Activated B cell treated with CpG ODN at 0.5 μM for 24 hours (primary cell): ENCODE measurements around the gene NWD2. TPM values are rescaled to one million over a fixed set of nuclear protein-coding genes. Genes with fewer than 3 reads are reported as not detected.

Source experiments
- ATAC-seq: fragments of 200-7000 bp; cut with Tn5 transposase; one replicate; pipeline ENCODE4 v1.10.0; 2021; ENCODE audit warnings: low read depth, mild to moderate bottlenecking, moderate library complexity
- CTCF ChIA-PET: fragments of 350-600 bp; sonication (Branson Sonifier 250); formaldehyde crosslinking; loops from one replicate; lab custom pipeline; 2021; ENCODE audit warnings: antibody characterized with exemption; lab: Charles Lee
- POLR2A ChIA-PET: fragments of 350-600 bp; sonication (Branson Sonifier 250); formaldehyde crosslinking; loops from one replicate; lab custom pipeline; 2021; ENCODE audit warnings: antibody characterized with exemption; lab: Charles Lee
- DNase-seq: peaks from one replicate; pipeline ENCODE4 v3.0.0; 2022
- H3K27ac Mint-ChIP-seq: one replicate; pipeline ENCODE4 v1.8.0; 2020; ENCODE audit warnings: mixed read lengths
- H3K27me3 Mint-ChIP-seq: one replicate; pipeline ENCODE4 v1.8.0; 2021; ENCODE audit warnings: mixed read lengths
- H3K36me3 Mint-ChIP-seq: one replicate; pipeline ENCODE4 v1.8.0; 2021; ENCODE audit warnings: low read depth, mixed read lengths
- H3K4me1 Mint-ChIP-seq: one replicate; pipeline ENCODE4 v1.8.0; 2021; ENCODE audit warnings: mixed read lengths
- H3K4me3 Mint-ChIP-seq: one replicate; pipeline ENCODE4 v1.8.0; 2020; ENCODE audit warnings: mild to moderate bottlenecking, mixed read lengths
- H3K9me3 Mint-ChIP-seq: one replicate; pipeline ENCODE4 v1.8.0; 2020; ENCODE audit warnings: mixed read lengths
- intact Hi-C: fragments of 100-400 bp; cut with micrococcal nuclease; formaldehyde crosslinking; loops from one replicate; pipeline ENCODE4 v1.15.1; 2024
- total RNA-seq: library from RNA; stranded (reverse); gene quantifications from 2 replicates; pipeline ENCODE4 v1.2.3, GENCODE V29; 2022
- TF ChIP-seq, protein P1 (sequence below): fragments of 200-600 bp; IDR thresholded peaks from one replicate; pipeline ENCODE4 v1.8.0; 2022; ENCODE audit warnings: antibody characterized with exemption, mild to moderate bottlenecking

Gene NWD2
- total RNA-seq, 1 donor from 2014 or later: not detected

DNA sequence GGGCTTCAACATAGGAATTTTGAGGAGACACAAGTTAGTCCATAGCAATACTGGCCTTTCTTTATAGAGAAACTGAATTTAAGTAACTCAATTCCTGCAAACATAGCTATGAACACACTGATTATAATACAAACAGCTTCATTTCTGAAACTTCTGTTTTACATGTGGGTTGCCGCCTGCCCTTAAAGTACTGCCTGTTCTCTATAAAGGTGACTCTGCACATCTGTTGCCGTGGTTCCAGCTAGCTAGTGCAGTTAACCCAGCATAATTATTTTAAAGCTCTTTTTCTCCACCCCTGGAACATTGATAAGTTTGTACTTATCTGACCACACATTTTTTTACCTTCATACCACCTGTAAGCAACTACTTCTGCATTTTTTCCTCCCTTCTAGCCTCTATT, 177.6 kb downstream of the NWD2 start:
- Mint-ChIP-seq H3K9me3 (peaks cover 4% of the 10 kb centered on the region), H3K27ac (no peak overlapping the region), H3K4me1 (no peaks in the 10 kb centered on the region), H3K27me3 (peaks cover 3% of the 10 kb centered on the region), H3K36me3 (no peaks in the 10 kb centered on the region), H3K4me3 (no peak overlapping the region)
- ATAC-seq (no peak), DNase-seq (no peak)
- ChIA-PET POLR2A (no interaction called here), CTCF (no interaction called here)
- intact Hi-C loops: no loop called here
- TF ChIP-seq, protein P1, sequence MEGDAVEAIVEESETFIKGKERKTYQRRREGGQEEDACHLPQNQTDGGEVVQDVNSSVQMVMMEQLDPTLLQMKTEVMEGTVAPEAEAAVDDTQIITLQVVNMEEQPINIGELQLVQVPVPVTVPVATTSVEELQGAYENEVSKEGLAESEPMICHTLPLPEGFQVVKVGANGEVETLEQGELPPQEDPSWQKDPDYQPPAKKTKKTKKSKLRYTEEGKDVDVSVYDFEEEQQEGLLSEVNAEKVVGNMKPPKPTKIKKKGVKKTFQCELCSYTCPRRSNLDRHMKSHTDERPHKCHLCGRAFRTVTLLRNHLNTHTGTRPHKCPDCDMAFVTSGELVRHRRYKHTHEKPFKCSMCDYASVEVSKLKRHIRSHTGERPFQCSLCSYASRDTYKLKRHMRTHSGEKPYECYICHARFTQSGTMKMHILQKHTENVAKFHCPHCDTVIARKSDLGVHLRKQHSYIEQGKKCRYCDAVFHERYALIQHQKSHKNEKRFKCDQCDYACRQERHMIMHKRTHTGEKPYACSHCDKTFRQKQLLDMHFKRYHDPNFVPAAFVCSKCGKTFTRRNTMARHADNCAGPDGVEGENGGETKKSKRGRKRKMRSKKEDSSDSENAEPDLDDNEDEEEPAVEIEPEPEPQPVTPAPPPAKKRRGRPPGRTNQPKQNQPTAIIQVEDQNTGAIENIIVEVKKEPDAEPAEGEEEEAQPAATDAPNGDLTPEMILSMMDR: no peak

DNA sequence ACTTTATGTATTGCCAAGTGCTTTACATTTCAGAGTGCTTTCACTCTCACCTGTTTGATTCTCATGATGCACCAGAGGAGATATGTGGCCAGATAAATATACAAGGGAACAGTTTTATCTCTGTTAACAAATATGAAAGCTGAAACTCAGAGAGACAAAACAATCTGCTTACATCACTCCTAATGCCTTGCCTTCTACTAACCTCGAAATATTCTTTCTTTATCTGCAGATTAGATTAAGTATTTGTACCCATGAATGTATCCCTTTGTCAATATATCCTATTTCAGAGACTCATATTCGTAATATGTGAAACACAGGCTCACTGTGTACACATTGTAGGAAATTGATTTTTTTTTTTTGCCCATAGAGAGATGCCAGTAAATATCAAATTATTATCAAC, 178.1 kb downstream of the NWD2 start:
- CTCF ChIA-PET: no interaction called here
- POLR2A ChIA-PET: no interaction called here
- TF ChIP-seq, protein P1: no peak
- Mint-ChIP-seq H3K27me3 (peaks cover 3% of the 10 kb centered on the region), H3K9me3 (peaks cover 4% of the 10 kb centered on the region), H3K27ac (no peak overlapping the region), H3K36me3 (no peaks in the 10 kb centered on the region), H3K4me3 (no peak overlapping the region), H3K4me1 (no peaks in the 10 kb centered on the region)
- intact Hi-C loops: no loop called here
- no peak for DNase-seq
- no peak for ATAC-seq

GRCh38 chr4:37423310-37423709, 178.8 kb downstream of the NWD2 start:
- ATAC-seq (no peak), DNase-seq (no peak)
- Mint-ChIP-seq H3K27me3 (peaks cover 3% of the 10 kb centered on the region), H3K27ac (no peak overlapping the region), H3K4me3 (no peak overlapping the region), H3K36me3 (no peaks in the 10 kb centered on the region), H3K9me3 (peaks cover 4% of the 10 kb centered on the region), H3K4me1 (no peaks in the 10 kb centered on the region)
- intact Hi-C loops: no loop called here
- CTCF ChIA-PET: no interaction called here
- POLR2A ChIA-PET: no interaction called here
- TF ChIP-seq, protein P1: no peak

- ATAC-seq: no peak
- no peak overlapping the region for H3K27ac Mint-ChIP-seq
- TF ChIP-seq, protein P1: no peak
- H3K36me3 Mint-ChIP-seq: no peaks in the 10 kb centered on the region
- no peak overlapping the region for H3K4me3 Mint-ChIP-seq
- intact Hi-C loops: no loop called here
- no peaks in the 10 kb centered on the region for H3K4me1 Mint-ChIP-seq
- DNase-seq: no peak
- H3K27me3 Mint-ChIP-seq: peaks cover 3% of the 10 kb centered on the region
- CTCF ChIA-PET: no interaction called here
- POLR2A ChIA-PET: no interaction called here
- no peaks in the 10 kb centered on the region for H3K9me3 Mint-ChIP-seq
Observed at GRCh38 chr4:37424753-37425152, 180.2 kb downstream of the NWD2 start.

- H3K36me3 Mint-ChIP-seq: no peaks in the 10 kb centered on the region
- ATAC-seq (no peak), DNase-seq (no peak)
- intact Hi-C loops: no loop called here
- CTCF ChIA-PET: no interaction called here
- H3K9me3 Mint-ChIP-seq: no peaks in the 10 kb centered on the region
- H3K27me3 Mint-ChIP-seq: peaks cover 6% of the 10 kb centered on the region
- no peak overlapping the region for H3K27ac Mint-ChIP-seq
- no peak overlapping the region for H3K4me3 Mint-ChIP-seq
- H3K4me1 Mint-ChIP-seq: no peaks in the 10 kb centered on the region
- POLR2A ChIA-PET: no interaction called here
- TF ChIP-seq, protein P1: no peak
Observed at GRCh38 chr4:37425857-37426256, 181.3 kb downstream of the NWD2 start.
